SK-N-SH (cell line): ENCODE results near the gene UBE2I. TPM values are rescaled to one million over a fixed set of nuclear protein-coding genes. Genes with fewer than 3 reads are reported as not detected.

Experiments
- CTCF ChIA-PET: fragments of 300-600, 350-600 bp; formaldehyde crosslinking; extraction: SDS; loops from one replicate; lab custom pipeline; 2021; lab: Yijun Ruan, JAX
- POLR2A ChIA-PET: fragments of 350-600 bp; sonication (Branson Sonifier 250); formaldehyde crosslinking; extraction: SDS; loops from one replicate; lab custom pipeline; 2020; ENCODE audit warnings: antibody characterized with exemption, inconsistent platforms; lab: Yijun Ruan, JAX
- DNase-seq: peaks from one replicate; pipeline ENCODE4 v3.0.0; 2012
- H2AFZ ChIP-seq: fragments of 200-600 bp; sonication (generic); 2 replicates; pipeline ENCODE4 v1.8.1; 2016; ENCODE audit warnings: antibody characterized with exemption, mild to moderate bottlenecking, low read depth
- H3F3A ChIP-seq: fragments of 200-600 bp; sonication (generic); replicated peaks from 2 replicates; pipeline ENCODE3; 2016; ENCODE audit warnings: antibody characterized with exemption, mild to moderate bottlenecking; ENCODE audit not compliant: insufficient read depth
- H3K27ac ChIP-seq, 2 experiments: fragments of 200-500 bp in 1 of 2; fragments of 200-600 bp in 1 of 2; sonication (Bioruptor generic) in 1 of 2; sonication (generic), shearing (Covaris generic) in 1 of 2; 2 replicates each; pipeline versions ENCODE4 v1.5.1 to v1.6.1; 2014 to 2016; ENCODE audit warnings: low read depth in 2 of 2, inconsistent platforms in 1 of 2, low read length in 1 of 2, mild to moderate bottlenecking in 1 of 2, mixed read lengths in 1 of 2
- H3K27me3 ChIP-seq: fragments of 200-600 bp; sonication (generic), shearing (Covaris generic); 2 replicates; pipeline ENCODE4 v1.6.1; 2016; ENCODE audit warnings: mixed run types; ENCODE audit not compliant: insufficient read depth
- H3K36me3 ChIP-seq, 2 experiments: fragments of 200-500 bp in 1 of 2; fragments of 200-600 bp in 1 of 2; sonication (Bioruptor generic) in 1 of 2; sonication (generic) in 1 of 2; replicated peaks in 1 of 2; 2 replicates each; pipeline versions ENCODE3 to v1.5.1; 2014 to 2016; ENCODE audit warnings: low read length in 1 of 2, mild to moderate bottlenecking in 1 of 2; ENCODE audit not compliant: insufficient read depth in 2 of 2, control insufficient read depth in 1 of 2
- H3K4me1 ChIP-seq, 2 experiments: fragments of 200-500 bp in 1 of 2; fragments of 200-600 bp in 1 of 2; sonication (Bioruptor generic) in 1 of 2; sonication (generic), shearing (Covaris generic) in 1 of 2; 2 replicates each; pipeline versions ENCODE4 v1.5.1 to v1.6.1; 2014 to 2016; ENCODE audit warnings: low read depth in 1 of 2, low read length in 1 of 2, mixed run types in 1 of 2; ENCODE audit not compliant: insufficient read depth in 2 of 2, control insufficient read depth in 1 of 2
- H3K4me2 ChIP-seq: fragments of 200-600 bp; sonication (generic), shearing (Covaris generic); 2 replicates; pipeline ENCODE4 v1.6.1; 2017; ENCODE audit warnings: mixed run types
- H3K4me3 ChIP-seq, 2 experiments: fragments of 200-500 bp in 1 of 2; fragments of 200-600 bp in 1 of 2; sonication (Bioruptor generic) in 1 of 2; sonication (generic), shearing (Covaris generic) in 1 of 2; 2 replicates each; pipeline versions ENCODE4 v1.5.1 to v1.8.1; 2014 to 2016; ENCODE audit warnings: low read depth in 2 of 2, inconsistent platforms in 1 of 2, low read length in 1 of 2, mild to moderate bottlenecking in 1 of 2, mixed read lengths in 1 of 2, moderate library complexity in 1 of 2
- H3K79me2 ChIP-seq: fragments of 200-600 bp; sonication (generic); 2 replicates; pipeline ENCODE4 v1.8.1; 2017; ENCODE audit warnings: mild to moderate bottlenecking; ENCODE audit not compliant: insufficient read depth
- H3K9ac ChIP-seq: fragments of 200-600 bp; sonication (generic); 2 replicates; pipeline ENCODE4 v1.6.1; 2017; ENCODE audit warnings: mixed run types
- H3K9me2 ChIP-seq: fragments of 200-600 bp; sonication (generic); 2 replicates; pipeline ENCODE4 v1.6.1; 2017; ENCODE audit warnings: mixed run types
- H3K9me3 ChIP-seq: fragments of 200-600 bp; sonication (generic); 2 replicates; pipeline ENCODE4 v1.6.1; 2017; ENCODE audit warnings: mixed run types, mild to moderate bottlenecking, moderate library complexity
- H4K20me1 ChIP-seq: fragments of 200-600 bp; sonication (generic); 2 replicates; pipeline ENCODE4 v1.6.1; 2017; ENCODE audit warnings: mild to moderate bottlenecking, mixed run types; ENCODE audit not compliant: insufficient read depth
- CHD2 ChIP-seq: fragments of 150-350 bp; IDR thresholded peaks from 2 replicates; pipeline ENCODE4 v1.6.1; 2018; ENCODE audit warnings: low read length; ENCODE audit not compliant: partially characterized antibody
- EP300 ChIP-seq, 2 experiments: IDR thresholded peaks; 2 replicates each; pipeline versions ENCODE4 v1.4.0 to v1.6.1; 2012; ENCODE audit warnings: borderline replicate concordance in 1 of 2, low read depth in 1 of 2, low read length in 1 of 2
- FOSL2 ChIP-seq: IDR thresholded peaks from 2 replicates; pipeline ENCODE4 v1.4.0; 2012; ENCODE audit warnings: low read depth, mild to moderate bottlenecking, moderate library complexity, borderline replicate concordance
- FOXJ3 ChIP-seq: sonication (generic); formaldehyde crosslinking; IDR thresholded peaks from 2 replicates; pipeline ENCODE4 v1.5.1; 2020; ENCODE audit warnings: mild to moderate bottlenecking, missing genetic modification reagents
- MAX ChIP-seq: IDR thresholded peaks from 2 replicates; pipeline ENCODE4 v1.4.0; 2012; ENCODE audit warnings: low read depth
- MEF2A ChIP-seq: IDR thresholded peaks from 2 replicates; pipeline ENCODE4 v1.4.0; 2012; ENCODE audit warnings: low read depth, borderline replicate concordance
- NFIC ChIP-seq: IDR thresholded peaks from 2 replicates; pipeline ENCODE4 v1.4.0; 2012; ENCODE audit warnings: borderline replicate concordance
- NRF1 ChIP-seq: IDR thresholded peaks from 2 replicates; pipeline ENCODE4 v1.6.1; 2012; ENCODE audit warnings: low read depth, mild to moderate bottlenecking, low read length
- PBX3 ChIP-seq: IDR thresholded peaks from 2 replicates; pipeline ENCODE4; 2012
- RAD21 ChIP-seq: IDR thresholded peaks from 2 replicates; pipeline ENCODE4 v1.6.1; 2012; ENCODE audit warnings: mild to moderate bottlenecking, low read length
- REST ChIP-seq: IDR thresholded peaks from 2 replicates; pipeline ENCODE4 v1.6.1; 2012; ENCODE audit warnings: mild to moderate bottlenecking, low read depth, low read length, moderate library complexity
- SIN3A ChIP-seq: IDR thresholded peaks from 2 replicates; pipeline ENCODE4 v1.6.1; 2012; ENCODE audit warnings: low read depth, mild to moderate bottlenecking, low read length, moderate library complexity, borderline replicate concordance
- TAF1 ChIP-seq: IDR thresholded peaks from 2 replicates; pipeline ENCODE4 v1.6.1; 2012; ENCODE audit warnings: low read depth, mild to moderate bottlenecking, low read length, moderate library complexity, borderline replicate concordance
- USF1 ChIP-seq: IDR thresholded peaks from 2 replicates; pipeline ENCODE4 v1.4.0; 2012; ENCODE audit warnings: low read depth, borderline replicate concordance
- USF2 ChIP-seq: fragments of 150-350 bp; IDR thresholded peaks from 2 replicates; pipeline ENCODE4 v1.6.1; 2017; ENCODE audit warnings: antibody characterized with exemption, low read length, low read depth, borderline replicate concordance
- WGBS: methylation state at CpG from one replicate; pipeline ENCODE4 v1.1.6; 2017; ENCODE audit warnings: low lambda C conversion rate; 5-methylcytosine and 5-hydroxymethylcytosine counted together
- polyA plus RNA-seq, 3 experiments: library from polyadenylated mRNA; depleted of rRNA; stranded (reverse); fragments of >200 nt; gene quantifications; 2 replicates each; pipeline ENCODE4 v1.2.3, GENCODE V29; 2012

UBE2I gene
- polyA plus RNA-seq, 1 of the 3 experiments (the other 2 are of a cell fraction), result 107 TPM

GRCh38 chr16:1354815-1355540 is 45.5 kb downstream of the UBE2I start (continued):
- TF ChIP-seq SIN3A, result no peak
- TF ChIP-seq RAD21, result no peak

- POLR2A ChIA-PET, result no interaction called here
- H3K4me1 ChIP-seq, result peaks cover 0 to 10% of the 10 kb centered on the region in 2 experiments; a peak in 2 of 4 replicates
- DNase-seq, result no peak
- no peak overlapping the region for H3K4me3 ChIP-seq
- peaks cover 0 to 4% of the 10 kb centered on the region in 2 experiments for H3K36me3 ChIP-seq
- no peak overlapping the region for H3K9ac ChIP-seq
- no peak overlapping the region for H3K4me2 ChIP-seq
- H3K9me3 ChIP-seq, result no peaks in the 10 kb centered on the region
- no peak for TF ChIP-seq FOSL2
- no peak for TF ChIP-seq FOXJ3 (CRISPR knock-in tag)
- TF ChIP-seq MAX, result no peak
- TF ChIP-seq NRF1, result no peak
- TF ChIP-seq NFIC, result no peak
- TF ChIP-seq TAF1, result no peak
- TF ChIP-seq USF1, result no peak
- TF ChIP-seq CHD2, result no peak
- no peak for TF ChIP-seq EP300 (IDR thresholded peaks at IDR 0.05; ENCODE audit: borderline replicate concordance in 1 of 2, low read depth in 1 of 2, low read length in 1 of 2)
- no peak for TF ChIP-seq RAD21
- TF ChIP-seq MEF2A, result no peak
- no peak for TF ChIP-seq REST
- TF ChIP-seq PBX3, result no peak
- no peak for TF ChIP-seq USF2
- no peaks in the 10 kb centered on the region for H3K9me2 ChIP-seq
- H2AFZ ChIP-seq, result no peak overlapping the region
- H3F3A ChIP-seq, result peaks cover 5% of the 10 kb centered on the region
- no peaks in the 10 kb centered on the region for H3K27me3 ChIP-seq
- no peak overlapping the region for H3K27ac ChIP-seq
- peaks cover 32% of the 10 kb centered on the region; the same call in 1 of the 2 replicates for H4K20me1 ChIP-seq
- CTCF ChIA-PET, result interaction anchor here (0.7 to 1.2 kb wide), 2 partner anchors 8 to 55 kb away, joined by 3 read pairs; no protein-coding TSS in a partner anchor
- peaks cover 83% of the 10 kb centered on the region for H3K79me2 ChIP-seq
- WGBS, result 86% methylated on average over 13 of the region's 15 CpGs
Observed at GRCh38 chr16:1355591-1355990, 46.2 kb downstream of the UBE2I start.
